H1 (cell line): Measurements from ENCODE around the gene ASAP3. TPM values are rescaled to one million over a fixed set of nuclear protein-coding genes. Genes with fewer than 3 reads are reported as not detected.

Experiments
- CTCF ChIA-PET: fragments of 300-600 bp; sonication (Branson Sonifier 250); formaldehyde crosslinking; loops from one replicate; lab custom pipeline; 2021; ENCODE audit not compliant: partially characterized antibody; lab: Charles Lee
- POLR2A ChIA-PET: fragments of 300-600 bp; sonication (Branson Sonifier 250); formaldehyde crosslinking; loops from one replicate; lab custom pipeline; 2021; ENCODE audit warnings: inconsistent platforms; ENCODE audit not compliant: partially characterized antibody; lab: Charles Lee
- DNase-seq, 2 experiments: peaks; one replicate each; pipeline versions ENCODE4 v3.0.0 to v3.0.0-alpha.2; 2010 to 2022; ENCODE audit warnings: low spot score in 2 of 2, low read depth in 1 of 2, mixed read lengths in 1 of 2
- FAIRE-seq: peaks from 2 replicates; lab custom pipeline; 2011; peaks lifted over from hg19 to GRCh38; lab: Jason Lieb, UNC
- H2AFZ ChIP-seq: 2 replicates; pipeline ENCODE4 v1.8.1; 2012; ENCODE audit warnings: low read length, inconsistent platforms
- H2AK5ac ChIP-seq: 2 replicates; pipeline ENCODE4 v1.6.1; 2013; ENCODE audit warnings: low read depth, low read length
- H2BK120ac ChIP-seq: replicated peaks from 2 replicates; pipeline ENCODE3; 2013; ENCODE audit warnings: low read depth, low read length, inconsistent platforms
- H2BK12ac ChIP-seq: 2 replicates; pipeline ENCODE4 v1.6.1; 2013; ENCODE audit warnings: low read depth, low read length
- H2BK15ac ChIP-seq: 2 replicates; pipeline ENCODE4 v1.6.1; 2013; ENCODE audit warnings: low read length
- H2BK20ac ChIP-seq: 2 replicates; pipeline ENCODE4 v1.6.1; 2013; ENCODE audit warnings: low read length
- H2BK5ac ChIP-seq: 2 replicates; pipeline ENCODE4 v1.6.1; 2013; ENCODE audit warnings: low read depth, low read length
- H3K14ac ChIP-seq: 2 replicates; pipeline ENCODE4 v1.6.1; 2013; ENCODE audit warnings: inconsistent platforms; ENCODE audit not compliant: insufficient read length
- H3K18ac ChIP-seq: 2 replicates; pipeline ENCODE4 v1.6.1; 2013; ENCODE audit warnings: low read length; ENCODE audit errors: extremely low read depth
- H3K23ac ChIP-seq: 2 replicates; pipeline ENCODE4 v1.6.1; 2013; ENCODE audit warnings: inconsistent platforms; ENCODE audit not compliant: insufficient read length
- H3K23me2 ChIP-seq: 2 replicates; pipeline ENCODE4 v1.6.1; 2013; ENCODE audit warnings: low read depth, low read length
- H3K27ac ChIP-seq: 2 replicates; pipeline ENCODE4 v1.6.1; 2011; ENCODE audit warnings: low read depth, low read length, inconsistent platforms
- H3K27me3 ChIP-seq, 4 experiments: replicated peaks in 1 of 4; 1 replicate in 1 of 4; 2 replicates in 3 of 4; pipeline versions ENCODE4 v1.6.1 to v1.8.1; 2011 to 2013; ENCODE audit warnings: low read length in 3 of 4, mild to moderate bottlenecking in 3 of 4, inconsistent platforms in 2 of 4, mixed read lengths in 2 of 4, moderate library complexity in 1 of 4; ENCODE audit not compliant: control insufficient read depth in 3 of 4, insufficient read depth in 3 of 4; ENCODE audit errors: extremely low read depth in 1 of 4
- H3K36me3 ChIP-seq, 4 experiments: 2 replicates each; pipeline versions ENCODE4 v1.6.1 to v1.8.1; 2011 to 2013; ENCODE audit warnings: mild to moderate bottlenecking in 4 of 4, low read length in 3 of 4, moderate library complexity in 2 of 4, control low read depth in 1 of 4, inconsistent platforms in 1 of 4; ENCODE audit not compliant: insufficient read depth in 4 of 4, control insufficient read depth in 2 of 4
- H3K4ac ChIP-seq: replicated peaks from 2 replicates; pipeline ENCODE3; 2013; ENCODE audit warnings: low read length, low read depth, mixed read lengths, inconsistent platforms; ENCODE audit not compliant: insufficient read length
- H3K4me1 ChIP-seq, 4 experiments: replicated peaks in 1 of 4; 1 replicate in 1 of 4; 2 replicates in 3 of 4; pipeline versions ENCODE4 v1.6.1 to v1.8.1; 2011 to 2013; ENCODE audit warnings: low read length in 3 of 4, inconsistent platforms in 2 of 4, mixed read lengths in 1 of 4; ENCODE audit not compliant: insufficient read depth in 4 of 4, control insufficient read depth in 3 of 4
- H3K4me2 ChIP-seq, 2 experiments: 2 replicates each; pipeline versions ENCODE4 v1.6.1 to v1.8.1; 2011 to 2013; ENCODE audit warnings: low read depth in 2 of 2, low read length in 2 of 2, control low read depth in 1 of 2, inconsistent platforms in 1 of 2, mild to moderate bottlenecking in 1 of 2; ENCODE audit not compliant: insufficient read depth in 1 of 2
- H3K4me3 ChIP-seq, 4 experiments: fragments of 200-600, 300-600 bp in 1 of 4; sonication (generic), shearing (Covaris generic), sonication (Bioruptor Twin) in 1 of 4; 2 replicates each; pipeline versions ENCODE4 v1.5.1 to v1.8.1; 2011 to 2016; ENCODE audit warnings: low read length in 4 of 4, low read depth in 3 of 4, control low read depth in 2 of 4, inconsistent platforms in 2 of 4, mild to moderate bottlenecking in 2 of 4, mixed read lengths in 1 of 4, moderate library complexity in 1 of 4; ENCODE audit not compliant: insufficient read depth in 2 of 4; ENCODE audit errors: extremely low read depth in 1 of 4
- H3K56ac ChIP-seq: replicated peaks from 2 replicates; pipeline ENCODE3; 2013; ENCODE audit warnings: low read depth, mild to moderate bottlenecking, mixed read lengths, low read length, inconsistent platforms; ENCODE audit not compliant: insufficient read length
- H3K79me1 ChIP-seq: 2 replicates; pipeline ENCODE4 v1.6.1; 2013; ENCODE audit warnings: low read depth, low read length, control low read depth
- H3K79me2 ChIP-seq, 2 experiments: 2 replicates each; pipeline versions ENCODE4 v1.6.1 to v1.8.1; 2012 to 2013; ENCODE audit warnings: low read length in 2 of 2, mild to moderate bottlenecking in 2 of 2, inconsistent platforms in 1 of 2; ENCODE audit not compliant: insufficient read depth in 2 of 2, control insufficient read depth in 1 of 2
- H3K9ac ChIP-seq, 4 experiments: replicated peaks in 1 of 4; 1 replicate in 1 of 4; 2 replicates in 3 of 4; pipeline versions ENCODE4 v1.6.1 to v1.8.1; 2011 to 2013; ENCODE audit warnings: low read depth in 3 of 4, low read length in 3 of 4, control low read depth in 2 of 4, mild to moderate bottlenecking in 2 of 4, moderate library complexity in 2 of 4, inconsistent platforms in 1 of 4; ENCODE audit errors: extremely low read depth in 1 of 4
- H3K9me3 ChIP-seq, 2 experiments: 2 replicates each; pipeline versions ENCODE4 v1.6.1 to v1.8.1; 2012 to 2013; ENCODE audit warnings: mild to moderate bottlenecking in 2 of 2, moderate library complexity in 2 of 2, control low read depth in 1 of 2, inconsistent platforms in 1 of 2, low read depth in 1 of 2, low read length in 1 of 2, mixed read lengths in 1 of 2; ENCODE audit not compliant: insufficient read depth in 2 of 2
- H4K20me1 ChIP-seq, 2 experiments: replicated peaks in 1 of 2; 2 replicates each; pipeline versions ENCODE3 to v1.8.1; 2011 to 2013; ENCODE audit warnings: inconsistent platforms in 2 of 2, low read length in 2 of 2, mild to moderate bottlenecking in 1 of 2; ENCODE audit not compliant: insufficient read depth in 2 of 2, control insufficient read depth in 1 of 2
- H4K5ac ChIP-seq: 2 replicates; pipeline ENCODE4 v1.6.1; 2013; ENCODE audit warnings: low read length, low read depth, mixed read lengths, inconsistent platforms; ENCODE audit not compliant: insufficient read length
- H4K8ac ChIP-seq: 2 replicates; pipeline ENCODE4 v1.8.0; 2013; ENCODE audit warnings: mild to moderate bottlenecking, moderate library complexity, low read length, inconsistent platforms; ENCODE audit not compliant: insufficient read depth; ENCODE audit errors: extremely low read depth
- H4K91ac ChIP-seq: replicated peaks from 2 replicates; pipeline ENCODE3; 2013; ENCODE audit warnings: low read length, mixed read lengths, inconsistent platforms; ENCODE audit not compliant: insufficient read length
- CBX5 ChIP-seq: fragments of 300-800, 300-1000 bp; sonication (generic); IDR thresholded peaks from 2 replicates; pipeline ENCODE4 v1.7.1; 2016; ENCODE audit warnings: antibody characterized with exemption, low read length, low read depth
- HDAC6 ChIP-seq: IDR thresholded peaks from one replicate; pipeline ENCODE4 v1.7.1; 2012; ENCODE audit warnings: low read depth, mild to moderate bottlenecking, inconsistent platforms, low read length, moderate library complexity
- TEAD4 ChIP-seq: IDR thresholded peaks from 2 replicates; pipeline ENCODE4 v1.6.1; 2012; ENCODE audit warnings: low read depth, low read length, inconsistent platforms, mixed read lengths
- WGBS, 2 experiments: shearing (Covaris generic) in 1 of 2; methylation state at CpG; one replicate each; pipeline versions ENCODE4 v1.1.6 to v1.1.7; 2013 to 2015; ENCODE audit warnings: low lambda C conversion rate in 2 of 2, mixed read lengths in 2 of 2, inconsistent platforms in 1 of 2, low coverage in 1 of 2, missing lambda C conversion rate in 1 of 2; ENCODE audit not compliant: insufficient replicate concordance in 2 of 2, insufficient coverage in 1 of 2, insufficient read length in 1 of 2; ENCODE audit errors: extremely low coverage in 1 of 2, missing lambda C conversion rate in 1 of 2; 5-methylcytosine and 5-hydroxymethylcytosine counted together
- polyA plus RNA-seq, 7 experiments: library from polyadenylated mRNA; depleted of rRNA in 3 of 7; stranded (reverse) in 5 of 7; unstranded in 2 of 7; fragments of >200 nt in 5 of 7; fragments of 200-250 nt in 2 of 7; gene quantifications; 1 replicate in 5 of 7; 2 replicates in 1 of 7; 4 replicates in 1 of 7; pipeline versions ENCODE4 v1.2.1 to v1.2.3, GENCODE V29; 2011 to 2013; ENCODE audit warnings: missing spikeins in 2 of 7, mixed read lengths in 2 of 7
- total RNA-seq: library from RNA; stranded (reverse); fragmentation: NEBNext Ultra II Directional; extraction: Animal tissue kit (Norgen Biotek cat#: 25700); gene quantifications from 2 replicates; pipeline ENCODE4 v1.2.1, GENCODE V29; 2021

ASAP3 gene
- total and polyA plus RNA-seq, 2 of the 8 experiments (the other 6 are each of a cell fraction or from before 2014, with no cell fraction given) = 53.1 to 58.0 TPM

- FAIRE-seq = no peak
These were observed 8.2 kb upstream of the ASAP3 start for GRCh38 chr1:23492132-23492720.

More at GRCh38 chr1:23492132-23492720, 8.2 kb upstream of the ASAP3 start:
- Histone ChIP-seq H4K5ac (no peak overlapping the region), H3K79me2 (no peaks in the 10 kb centered on the region), H3K18ac (no peak overlapping the region), H3K27me3 (no peaks in the 10 kb centered on the region), H3K4me1 (no peaks in the 10 kb centered on the region), H2BK5ac (no peak overlapping the region), H3K4ac (no peak overlapping the region), H3K9ac (no peak overlapping the region; a peak in 1 of 7 replicates), H3K56ac (no peak overlapping the region), H3K9me3 (no peaks in the 10 kb centered on the region)
- WGBS, 2 experiments = 83% methylated on average over 3 of the region's 3 CpGs; no CpG with 5 or more reads in 1 of the 2 experiments
- DNase-seq = no peak
- TF ChIP-seq CBX5 = no peak
- no peak for TF ChIP-seq HDAC6
- TF ChIP-seq TEAD4 = no peak
- TF ChIP-seq, all 59 proteins: peak for 0
- H3K79me1 ChIP-seq = no peaks in the 10 kb centered on the region
- H3K23ac ChIP-seq = no peak overlapping the region
- H3K23me2 ChIP-seq = no peaks in the 10 kb centered on the region
- 0 out of 2 replicates have a peak overlapping the region, but pooled peaks have one; percentile 24 for H2AK5ac ChIP-seq
- no peak overlapping the region for H2AFZ ChIP-seq
- H3K14ac ChIP-seq = no peak overlapping the region
- no peak overlapping the region for H4K91ac ChIP-seq
- no peaks in the 10 kb centered on the region for H4K20me1 ChIP-seq
- H2BK120ac ChIP-seq = no peak overlapping the region
- H3K27ac ChIP-seq = no peak overlapping the region
- no peak overlapping the region for H2BK20ac ChIP-seq
- ChIA-PET CTCF (interaction anchor here (0.7 to 11.5 kb wide), 2 partner anchors 22 to 33 kb away, joined by 3 to 230 read pairs; partner anchors contain the start of gene E2F2), POLR2A (interaction anchor here (1.4 kb wide), 1 partner anchor 40 kb away, joined by 3 read pairs; no protein-coding TSS in a partner anchor)
- no peak overlapping the region for H4K8ac ChIP-seq
- no peaks in the 10 kb centered on the region for H3K36me3 ChIP-seq
- H2BK12ac ChIP-seq = no peak overlapping the region
- H3K4me2 ChIP-seq = no peak overlapping the region
- H2BK15ac ChIP-seq = peak overlapping the region; percentile 16; the same call in 1 of the 2 replicates
- no peak overlapping the region for H3K4me3 ChIP-seq
